Neutrophil (primary cell): Measurements from ENCODE around the gene UBALD2.

Source experiments
- H3K27ac ChIP-seq: fragments of 200-600 bp; sonication (generic); 2 replicates; pipeline ENCODE4 v1.5.1; 2016; ENCODE audit warnings: mild to moderate bottlenecking, moderate library complexity
- H3K27me3 ChIP-seq: fragments of 200-600 bp; sonication (generic); 2 replicates; pipeline ENCODE4 v1.6.0; 2016; ENCODE audit warnings: mild to moderate bottlenecking
- H3K36me3 ChIP-seq: fragments of 200-600 bp; sonication (generic); 2 replicates; pipeline ENCODE4 v1.5.1; 2017
- H3K4me1 ChIP-seq, 2 experiments: fragments of 200-600 bp in 1 of 2; sonication (generic) in 1 of 2; 1 replicate in 1 of 2; 2 replicates in 1 of 2; pipeline versions ENCODE4 v1.5.1 to v1.6.1; 2013 to 2016; ENCODE audit warnings: low read depth in 1 of 2, low read length in 1 of 2, mild to moderate bottlenecking in 1 of 2, moderate library complexity in 1 of 2; ENCODE audit not compliant: control insufficient read depth in 1 of 2, insufficient read depth in 1 of 2
- H3K4me3 ChIP-seq, 2 experiments: fragments of 200-600 bp in 1 of 2; sonication (generic) in 1 of 2; 1 replicate in 1 of 2; 2 replicates in 1 of 2; pipeline ENCODE4 v1.5.1; 2013 to 2016; ENCODE audit warnings: low read depth in 1 of 2, low read length in 1 of 2, mild to moderate bottlenecking in 1 of 2, moderate library complexity in 1 of 2
- H3K9me3 ChIP-seq: fragments of 200-600 bp; sonication (generic); 2 replicates; pipeline ENCODE4 v1.5.1; 2016
- CTCF ChIP-seq: fragments of 200-600 bp; sonication (generic); IDR thresholded peaks from 2 replicates; pipeline ENCODE4 v1.5.1; 2016; ENCODE audit warnings: antibody characterized with exemption

Gene UBALD2

DNA sequence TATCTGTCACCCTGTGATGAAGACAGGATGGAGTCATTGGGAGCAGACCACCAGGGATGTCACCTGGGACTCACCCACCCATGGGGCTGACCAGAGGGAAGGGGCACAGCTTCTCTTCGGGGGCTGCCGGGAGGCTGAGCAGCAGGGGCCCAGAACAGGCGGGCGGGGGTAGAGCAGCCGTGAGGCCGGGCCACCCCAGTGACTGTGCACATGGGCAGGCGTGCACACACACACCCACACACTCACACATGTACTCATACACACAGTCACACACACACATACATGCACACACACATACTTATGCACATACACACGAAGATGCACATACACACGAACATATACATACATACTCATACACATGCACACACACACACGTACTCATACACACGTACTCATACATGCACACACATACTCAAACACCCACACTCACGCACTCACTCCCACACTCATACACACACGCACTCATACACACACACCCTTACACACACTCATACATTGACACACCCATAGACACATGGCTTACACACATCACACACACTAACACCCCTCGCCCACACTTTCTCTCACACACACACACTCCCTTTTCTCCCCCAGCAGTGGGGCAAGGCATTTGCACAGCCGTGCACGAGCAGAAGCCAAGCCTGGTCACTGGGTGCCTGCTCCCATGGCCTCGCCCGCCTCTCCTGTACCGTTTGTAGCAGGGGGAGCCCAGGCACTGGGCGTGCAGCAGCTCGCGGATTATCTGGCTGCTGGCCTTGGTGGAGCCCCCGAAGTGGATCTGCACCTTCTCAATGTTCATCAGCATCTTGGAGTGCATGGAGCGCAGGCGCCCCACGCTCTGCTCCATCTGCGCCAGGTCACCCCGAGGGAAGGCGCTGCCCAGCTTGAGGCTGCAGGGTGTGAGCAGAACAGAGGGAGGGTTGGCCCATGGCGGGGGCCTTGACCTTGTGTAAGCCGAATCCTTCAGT, 12.4 kb downstream of the UBALD2 start:
- Histone ChIP-seq H3K27ac (no peak overlapping the region), H3K36me3 (no peaks in the 10 kb centered on the region)

DNA sequence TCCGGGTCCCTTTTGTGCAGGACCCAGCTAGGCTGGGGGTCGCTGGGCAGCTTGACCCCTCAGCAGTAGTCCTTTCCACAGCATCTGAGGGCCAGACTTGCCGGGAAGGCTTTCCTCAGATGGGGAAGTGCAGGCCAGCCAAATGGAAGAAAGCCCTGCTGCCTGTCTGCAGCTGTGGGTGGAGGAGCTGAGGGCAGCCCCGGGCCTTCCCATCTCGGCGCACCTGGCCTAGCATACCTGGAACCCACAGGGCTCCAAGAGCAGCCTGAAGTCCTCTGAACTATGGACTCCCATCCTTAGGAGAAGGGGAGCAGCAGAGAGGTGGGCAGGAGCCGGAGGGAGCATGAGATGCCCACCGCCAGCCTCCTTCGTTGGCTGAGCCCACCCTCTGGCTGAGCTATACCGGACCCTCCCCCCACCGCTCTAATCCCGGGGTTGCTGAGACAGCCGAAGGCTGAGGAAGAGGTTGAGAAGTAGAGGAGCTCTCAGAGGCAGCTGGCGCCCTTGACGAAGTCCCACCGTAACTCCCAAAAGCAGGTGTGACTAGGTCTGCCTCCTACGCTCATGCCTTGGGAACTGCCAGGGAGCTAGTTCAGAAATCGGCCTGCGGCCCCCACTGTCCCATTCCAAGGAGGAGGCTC, 13.2 kb downstream of the UBALD2 start:
- Histone ChIP-seq H3K9me3 (no peaks in the 10 kb centered on the region), H3K4me3 (no peak overlapping the region), H3K27ac (no peak overlapping the region), H3K36me3 (no peaks in the 10 kb centered on the region), H3K27me3 (no peaks in the 10 kb centered on the region), H3K4me1 (peaks cover 12% of the 10 kb centered on the region in 2 experiments)
- no peak for TF ChIP-seq CTCF

More for the DNA sequence above, 12.4 kb downstream of the UBALD2 start:
- Histone ChIP-seq H3K9me3 (no peaks in the 10 kb centered on the region), H3K27me3 (no peaks in the 10 kb centered on the region), H3K4me3 (no peak overlapping the region), H3K4me1 (peaks cover 20 to 21% of the 10 kb centered on the region in 2 experiments)
- no peak for TF ChIP-seq CTCF

- Histone ChIP-seq H3K4me3 (no peak overlapping the region), H3K36me3 (no peaks in the 10 kb centered on the region), H3K27me3 (no peaks in the 10 kb centered on the region), H3K4me1 (peaks cover 4 to 5% of the 10 kb centered on the region in 2 experiments), H3K27ac (no peak overlapping the region), H3K9me3 (no peaks in the 10 kb centered on the region)
- TF ChIP-seq CTCF, result peak; percentile 90
Observed at GRCh38 chr17:76278952-76279741, 14.0 kb downstream of the UBALD2 start.

GRCh38 chr17:76279742-76280287, 14.7 kb downstream of the UBALD2 start:
- H3K9me3 ChIP-seq, result no peaks in the 10 kb centered on the region
- H3K4me3 ChIP-seq, result no peak overlapping the region
- H3K36me3 ChIP-seq, result no peaks in the 10 kb centered on the region

More at GRCh38 chr17:76279742-76280287, 14.7 kb downstream of the UBALD2 start:
- Histone ChIP-seq H3K4me1 (no peaks in the 10 kb centered on the region), H3K27me3 (no peaks in the 10 kb centered on the region), H3K27ac (no peak overlapping the region)
- peak; percentile 45 for TF ChIP-seq CTCF
